Pancreas (tissue), 10 donors: ENCODE data around the gene FOXC1. TPM values are rescaled to one million over a fixed set of nuclear protein-coding genes. Genes with fewer than 3 reads are reported as not detected.

ENCODE experiments used
- ATAC-seq, 4 donors: fragments of 200-7000 bp; cut with Tn5 transposase; one replicate each; pipeline versions ENCODE4 v1.8.0 to v1.9.1; 2020; ENCODE audit warnings: mild to moderate bottlenecking in 4 of 4, moderate library complexity in 4 of 4
- DNase-seq, 6 donors: peaks; one replicate each; pipeline ENCODE4 v3.0.0-alpha.2; 2020
- FAIRE-seq: peaks from 2 replicates; lab custom pipeline; 2012; peaks lifted over from hg19 to GRCh38; lab: Jason Lieb, UNC
- H3K27ac ChIP-seq, 4 donors: fragments of 200-600 bp; sonication (generic); 1 replicate in 3 of 4; 2 replicates in 1 of 4; pipeline versions ENCODE4 v1.5.0 to v1.8.0; 2020
- H3K27me3 ChIP-seq, 4 donors: fragments of 200-600 bp; one replicate each; pipeline ENCODE4 v1.8.0; 2021
- H3K36me3 ChIP-seq, 3 donors: fragments of 200-600 bp; sonication (generic) in 1 of 3; one replicate each; pipeline versions ENCODE4 v1.5.0 to v1.8.0; 2020 to 2021
- H3K4me1 ChIP-seq, 3 donors: fragments of 200-600 bp; one replicate each; pipeline ENCODE4 v1.8.0; 2021
- H3K4me3 ChIP-seq, 4 donors: fragments of 200-600 bp; sonication (generic) in 2 of 4; one replicate each; pipeline versions ENCODE4 v1.5.0 to v1.8.0; 2020 to 2021
- H3K9me3 ChIP-seq, 4 donors: fragments of 200-600 bp; one replicate each; pipeline ENCODE4 v1.8.0; 2021
- WGBS, 2 donors: extraction: QIAGEN DNeasy Blood & Tissue Kit; methylation state at CpG; one replicate each; pipeline ENCODE4 v1.1.7; 2013; 5-methylcytosine and 5-hydroxymethylcytosine counted together
- intact Hi-C, 3 donors: fragments of 100-400 bp; cut with DNase I; formaldehyde crosslinking; loops; one replicate each; pipeline versions ENCODE4 v1.11.1 to v1.14.2; 2022
- polyA plus RNA-seq, 2 donors: library from polyadenylated mRNA; stranded (reverse); fragments of 200-250 nt; gene quantifications; one replicate each; pipeline ENCODE4 v1.2.3, GENCODE V29; 2013
- total RNA-seq, 6 donors: library from RNA; stranded (reverse); fragmentation: NEBNext Ultra II Directional in 4 of 6; extraction: Animal tissue kit (Norgen Biotek cat#: 25700) in 4 of 6; gene quantifications; one replicate each; pipeline versions ENCODE4 v1.2.1 to v1.2.4, GENCODE V29; 2021 to 2023
- TF ChIP-seq, protein P1 (sequence below), 4 donors: fragments of 200-600 bp; sonication (generic) in 3 of 4; IDR thresholded peaks; one replicate each; pipeline versions ENCODE4 v1.5.0 to v1.8.0; 2021; ENCODE audit warnings: antibody characterized with exemption in 4 of 4
- donor health status: healthy with polysubstance abuse.
- donor health status: DM: no; HTN: no; CAD: no; lungs with moderate emphysema.
- donor health status: DM: no; HTN: no; CAD: no.
- donor health status: control.
- donor health status: control.
- donor health status: Bipolar disorder and iron deficiency.
- donor health status: DM: yes; HTN: yes; CAD: no.
- donor health status: DM: no; HTN: no; CAD: no.
- donor health status: DM: no; HTN: no; CAD: no.
- donor health status: DM: yes; HTN: yes; CAD: no.

Gene FOXC1
- total and polyA plus RNA-seq, 8 donors = 0.99 to 4.0 (median 2.5) TPM

DNA sequence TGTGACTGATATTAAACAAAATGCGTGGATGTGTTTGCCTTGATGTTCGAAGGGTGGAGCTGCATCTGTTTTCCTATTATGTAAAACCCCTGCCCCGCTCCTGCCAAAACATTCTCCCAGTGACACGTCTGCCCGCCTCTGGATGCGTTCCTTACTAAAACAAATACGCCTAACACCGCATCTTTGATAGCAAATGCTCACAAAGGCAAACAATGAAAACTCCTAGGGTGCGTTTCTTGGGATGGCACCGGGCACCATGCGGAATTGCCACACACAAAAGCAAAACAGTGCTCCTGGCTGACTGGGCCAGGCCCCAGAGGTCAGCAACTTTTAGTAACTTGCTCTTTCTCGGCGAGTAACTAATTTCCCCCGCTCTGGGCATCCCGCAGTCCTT, 9.0 kb upstream of the FOXC1 start:
- Histone ChIP-seq H3K27me3 (peaks cover 0 to 11% (median 4%) of the 10 kb centered on the region in 4 donors), H3K9me3 (no peaks in the 10 kb centered on the region), H3K4me1 (peaks cover 0 to 11% (median 0%) of the 10 kb centered on the region in 3 donors), H3K27ac (no peak overlapping the region), H3K4me3 (no peak overlapping the region), H3K36me3 (no peaks in the 10 kb centered on the region)
- FAIRE-seq = no peak
- TF ChIP-seq, protein P1, sequence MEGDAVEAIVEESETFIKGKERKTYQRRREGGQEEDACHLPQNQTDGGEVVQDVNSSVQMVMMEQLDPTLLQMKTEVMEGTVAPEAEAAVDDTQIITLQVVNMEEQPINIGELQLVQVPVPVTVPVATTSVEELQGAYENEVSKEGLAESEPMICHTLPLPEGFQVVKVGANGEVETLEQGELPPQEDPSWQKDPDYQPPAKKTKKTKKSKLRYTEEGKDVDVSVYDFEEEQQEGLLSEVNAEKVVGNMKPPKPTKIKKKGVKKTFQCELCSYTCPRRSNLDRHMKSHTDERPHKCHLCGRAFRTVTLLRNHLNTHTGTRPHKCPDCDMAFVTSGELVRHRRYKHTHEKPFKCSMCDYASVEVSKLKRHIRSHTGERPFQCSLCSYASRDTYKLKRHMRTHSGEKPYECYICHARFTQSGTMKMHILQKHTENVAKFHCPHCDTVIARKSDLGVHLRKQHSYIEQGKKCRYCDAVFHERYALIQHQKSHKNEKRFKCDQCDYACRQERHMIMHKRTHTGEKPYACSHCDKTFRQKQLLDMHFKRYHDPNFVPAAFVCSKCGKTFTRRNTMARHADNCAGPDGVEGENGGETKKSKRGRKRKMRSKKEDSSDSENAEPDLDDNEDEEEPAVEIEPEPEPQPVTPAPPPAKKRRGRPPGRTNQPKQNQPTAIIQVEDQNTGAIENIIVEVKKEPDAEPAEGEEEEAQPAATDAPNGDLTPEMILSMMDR (IDR thresholded peaks at IDR 0.05) = no peak
- DNase-seq = no peak
- intact Hi-C loops = loop anchor here in 2 of 3 donors (5.0 to 10.0 kb wide), 3 partner anchors 504 to 757 kb away; no protein-coding TSS in a partner anchor
- 65 to 77% methylated on average over 15 of the region's 15 CpGs for WGBS, 2 donors
- no peak for ATAC-seq

DNA sequence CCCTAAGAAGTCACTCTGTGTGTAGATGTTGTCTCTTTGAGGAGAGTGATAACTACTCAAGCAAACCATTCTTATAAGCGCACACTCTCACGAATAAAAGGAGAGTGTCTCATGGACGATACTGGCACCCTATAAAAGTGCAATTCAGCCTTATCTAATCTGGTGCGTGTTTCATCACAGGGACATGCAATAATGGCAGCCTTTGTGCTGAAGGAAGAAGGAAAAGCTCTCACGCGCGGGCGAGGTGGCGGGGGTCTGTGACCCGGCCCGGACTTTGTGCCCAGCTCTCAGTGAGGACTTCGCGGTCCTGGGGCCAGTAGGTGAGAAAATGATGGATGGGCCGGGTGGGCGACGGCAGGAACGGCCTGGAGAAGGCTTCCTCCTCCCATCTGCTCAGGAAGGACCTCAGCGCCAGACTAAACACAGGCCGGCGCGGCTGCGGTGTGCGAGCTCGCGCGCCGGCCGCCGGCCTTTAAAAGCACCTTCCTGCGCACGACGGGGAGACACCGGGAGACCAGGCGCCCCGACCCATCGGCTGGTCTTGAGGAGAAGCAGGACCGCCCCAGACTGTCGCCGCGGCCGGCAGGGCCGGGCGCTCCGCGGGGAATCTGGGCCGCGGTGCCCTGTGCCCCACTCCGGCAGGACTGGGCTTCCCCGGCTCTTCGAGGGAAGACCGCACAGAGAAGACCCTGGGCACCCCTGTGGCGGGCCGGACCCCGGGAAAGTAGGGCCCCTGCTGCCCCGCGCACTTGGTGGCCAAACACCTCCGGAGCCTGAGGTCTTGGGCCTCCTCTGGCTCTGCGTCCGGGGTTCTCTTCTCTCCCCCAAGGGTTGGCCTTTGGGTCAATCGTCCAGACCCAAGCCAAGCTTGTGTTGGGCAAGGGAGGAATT, 8.3 kb upstream of the FOXC1 start:
- intact Hi-C loops = loop anchor here in 2 of 3 donors (5.0 to 10.0 kb wide), 3 partner anchors 503 to 756 kb away; no protein-coding TSS in a partner anchor
- FAIRE-seq = no peak
- no peak for ATAC-seq
- WGBS, 2 donors = 51 to 62% methylated on average over 59 to 60 of the region's 60 CpGs
- Histone ChIP-seq H3K27ac (no peak overlapping the region), H3K36me3 (no peaks in the 10 kb centered on the region), H3K9me3 (no peaks in the 10 kb centered on the region), H3K4me1 (peaks cover 0 to 11% (median 0%) of the 10 kb centered on the region in 3 donors), H3K27me3 (peaks cover 0 to 17% (median 5%) of the 10 kb centered on the region in 4 donors), H3K4me3 (no peak overlapping the region)
- TF ChIP-seq, protein P1 (IDR thresholded peaks at IDR 0.05) = no peak
- no peak for DNase-seq

DNA sequence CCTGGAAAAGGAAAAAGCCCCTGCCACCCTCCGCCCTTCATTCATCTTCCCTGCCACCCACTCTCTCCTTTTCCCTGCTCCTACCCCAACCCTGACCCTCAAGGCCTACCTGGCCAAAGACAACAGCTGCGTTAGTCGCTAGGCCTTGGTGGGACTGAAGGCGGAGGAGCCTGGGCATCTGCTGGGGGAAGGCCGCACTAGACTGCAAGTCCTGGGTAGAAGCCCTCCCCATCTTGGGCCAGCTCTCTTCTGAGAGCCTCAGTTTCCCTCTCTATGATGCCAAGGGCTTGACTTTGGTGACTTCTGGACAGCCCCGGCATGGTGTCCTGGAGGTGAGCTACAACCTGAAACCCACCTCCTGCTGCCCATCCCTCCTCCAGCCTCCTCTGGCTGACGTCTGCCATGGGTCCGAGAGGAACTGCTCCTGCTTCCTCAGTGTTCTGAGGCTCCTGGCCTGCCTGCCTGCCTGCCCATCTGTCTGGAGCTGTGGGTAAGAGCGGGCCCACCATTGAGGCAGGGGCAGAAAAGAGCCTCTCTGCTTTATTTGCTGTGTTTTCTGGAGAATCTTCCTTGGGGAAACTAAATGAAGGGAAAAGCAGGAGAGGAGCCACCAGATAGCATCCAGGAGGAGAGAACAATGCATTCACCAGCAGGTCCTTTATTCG, 7.5 kb upstream of the FOXC1 start:
- TF ChIP-seq, protein P1 (IDR thresholded peaks at IDR 0.05) = no peak
- no peak overlapping the region for H3K27ac ChIP-seq
- no peaks in the 10 kb centered on the region for H3K9me3 ChIP-seq
- intact Hi-C loops = loop anchor here in 2 of 3 donors (5.0 to 10.0 kb wide), 3 partner anchors 503 to 755 kb away; no protein-coding TSS in a partner anchor
- ATAC-seq (no peak), FAIRE-seq (no peak), DNase-seq (no peak)
- H3K27me3 ChIP-seq = peaks cover 0 to 25% (median 5%) of the 10 kb centered on the region in 4 donors
- H3K4me3 ChIP-seq = no peak overlapping the region
- H3K36me3 ChIP-seq = no peaks in the 10 kb centered on the region
- 84 to 88% methylated on average over 10 of the region's 10 CpGs for WGBS, 2 donors
- H3K4me1 ChIP-seq = peaks cover 0 to 11% (median 0%) of the 10 kb centered on the region in 3 donors

DNA sequence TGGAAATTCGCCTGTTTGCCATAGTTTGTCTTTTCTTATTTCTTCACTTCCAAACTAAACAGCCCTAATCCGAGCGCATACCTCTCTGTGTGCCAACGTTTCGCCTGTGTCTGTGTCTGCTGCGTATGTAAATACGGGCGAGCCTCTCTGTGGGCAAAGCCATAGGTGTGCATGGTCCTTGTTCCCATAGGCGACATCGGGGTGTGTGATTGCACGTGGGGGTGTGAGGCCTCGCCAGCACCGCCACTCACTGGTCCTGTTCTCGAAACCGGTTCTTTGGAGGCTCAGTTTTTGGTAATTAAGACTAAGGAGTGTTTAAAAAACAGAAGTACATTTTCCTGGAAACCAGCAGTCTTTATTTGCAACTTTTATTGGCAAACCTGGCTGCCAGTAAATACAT, 6.0 kb upstream of the FOXC1 start:
- ATAC-seq = no peak

More for the DNA sequence above, 6.0 kb upstream of the FOXC1 start:
- FAIRE-seq (no peak), DNase-seq (no peak)
- Histone ChIP-seq H3K36me3 (no peaks in the 10 kb centered on the region), H3K27me3 (peaks cover 0 to 39% (median 9%) of the 10 kb centered on the region in 4 donors), H3K27ac (no peak overlapping the region), H3K4me3 (no peak overlapping the region), H3K9me3 (no peaks in the 10 kb centered on the region), H3K4me1 (peaks cover 0 to 11% (median under 1%) of the 10 kb centered on the region in 3 donors)
- WGBS, 2 donors = 77% methylated on average over 15 of the region's 15 CpGs
- TF ChIP-seq, protein P1 (IDR thresholded peaks at IDR 0.05) = no peak
- intact Hi-C loops = loop anchor here in 2 of 3 donors (2.0 to 10.0 kb wide), 4 partner anchors 501 to 754 kb away; no protein-coding TSS in a partner anchor
